HCT116 (cell line): ENCODE data around the gene C1QTNF4. TPM values are rescaled to one million over a fixed set of nuclear protein-coding genes. Genes with fewer than 3 reads are reported as not detected.

Experiments
- ATAC-seq: fragments of 200-7000 bp; cut with Tn5 transposase; 2 replicates; pipeline ENCODE4 v1.9.1; 2020; ENCODE audit warnings: mild to moderate bottlenecking, moderate library complexity
- BruUV-seq: library from RNA; stranded (reverse); fragments of 400-500 nt; replicated peaks from 2 replicates; lab custom pipeline; 2021; lab: Mats Ljungman, UMichigan
- CTCF ChIA-PET: fragments of 300-600 bp; sonication (Branson Sonifier 250); formaldehyde crosslinking; loops from one replicate; lab custom pipeline; 2021; ENCODE audit warnings: antibody characterized with exemption; lab: Charles Lee
- POLR2A ChIA-PET: fragments of 300-600, 350-600 bp; sonication (Branson Sonifier 250); formaldehyde crosslinking; loops from one replicate; lab custom pipeline; 2021; ENCODE audit warnings: antibody characterized with exemption; lab: Charles Lee
- RAD21 ChIA-PET, 2 experiments: fragments of 300-600 bp; sonication (Branson Sonifier 250); formaldehyde crosslinking; loops; one replicate each; lab custom pipeline; 2023; ENCODE audit warnings: low total read pairs in 2 of 2; ENCODE audit not compliant: uncharacterized antibody in 2 of 2, unreplicated experiment in 2 of 2, low non-redundant PET in 1 of 2; lab: Charles Lee
- DNase-seq: peaks from one replicate; pipeline ENCODE4 v3.0.0-alpha.2; 2010; ENCODE audit warnings: low read depth, low spot score
- H2AFZ ChIP-seq: fragments of 200-600 bp; shearing (Covaris generic), sonication (generic); 2 replicates; pipeline ENCODE4 v1.6.1; 2017; ENCODE audit warnings: low read depth, mixed run types, mixed read lengths, antibody characterized with exemption, low read length; ENCODE audit not compliant: poor library complexity, severe bottlenecking
- H3K27ac ChIP-seq: 2 replicates; pipeline ENCODE4 v1.5.1; 2012; ENCODE audit warnings: low read depth, low read length
- H3K27me3 ChIP-seq: fragments of 200-600 bp; sonication (generic); 2 replicates; pipeline ENCODE4 v1.6.1; 2016; ENCODE audit warnings: mixed run types, low read length, mixed read lengths; ENCODE audit not compliant: insufficient read depth
- H3K36me3 ChIP-seq, 2 experiments: fragments of 200-500 bp in 1 of 2; fragments of 200-600 bp in 1 of 2; sonication (Bioruptor generic) in 1 of 2; sonication (generic) in 1 of 2; 2 replicates each; pipeline versions ENCODE4 v1.5.1 to v1.6.1; 2014 to 2016; ENCODE audit warnings: low read length in 2 of 2, inconsistent platforms in 1 of 2, mixed read lengths in 1 of 2, mixed run types in 1 of 2; ENCODE audit not compliant: insufficient read depth in 2 of 2, control insufficient read depth in 1 of 2
- H3K4me1 ChIP-seq, 2 experiments: fragments of 200-600 bp in 1 of 2; sonication (generic) in 1 of 2; 2 replicates each; pipeline versions ENCODE4 v1.5.1 to v1.6.1; 2012 to 2017; ENCODE audit warnings: low read length in 2 of 2, inconsistent platforms in 1 of 2, mild to moderate bottlenecking in 1 of 2, mixed read lengths in 1 of 2, mixed run types in 1 of 2, moderate library complexity in 1 of 2; ENCODE audit not compliant: insufficient read depth in 2 of 2, control insufficient read depth in 1 of 2
- H3K4me2 ChIP-seq: fragments of 200-600 bp; sonication (generic); 2 replicates; pipeline ENCODE4 v1.6.1; 2017; ENCODE audit warnings: mixed run types, low read length, mixed read lengths
- H3K4me3 ChIP-seq, 2 experiments: fragments of 200-600 bp in 1 of 2; sonication (generic) in 1 of 2; replicated peaks in 1 of 2; 2 replicates each; pipeline ENCODE4 v1.5.1; 2011 to 2016; ENCODE audit warnings: low read length in 2 of 2, control low read depth in 1 of 2, low read depth in 1 of 2, mild to moderate bottlenecking in 1 of 2, mixed read lengths in 1 of 2, mixed run types in 1 of 2
- H3K79me2 ChIP-seq: fragments of 200-600 bp; sonication (generic); 2 replicates; pipeline ENCODE4 v1.6.1; 2017; ENCODE audit warnings: mild to moderate bottlenecking, mixed run types, low read length, moderate library complexity, mixed read lengths; ENCODE audit not compliant: insufficient read depth
- H3K9ac ChIP-seq: fragments of 200-600 bp; sonication (generic); 2 replicates; pipeline ENCODE4 v1.6.1; 2016; ENCODE audit warnings: low read length, mixed read lengths
- H3K9me2 ChIP-seq: fragments of 200-600 bp; sonication (generic), shearing (Covaris generic); 2 replicates; pipeline ENCODE4 v1.6.1; 2017; ENCODE audit warnings: mixed run types, mild to moderate bottlenecking, moderate library complexity; ENCODE audit not compliant: insufficient read depth
- H3K9me3 ChIP-seq, 2 experiments: fragments of 200-500 bp in 1 of 2; fragments of 200-600 bp in 1 of 2; sonication (Bioruptor generic) in 1 of 2; sonication (generic) in 1 of 2; 2 replicates each; pipeline ENCODE4 v1.6.1; 2014 to 2017; ENCODE audit warnings: low read length in 2 of 2, mixed read lengths in 2 of 2, inconsistent platforms in 1 of 2, low read depth in 1 of 2, mild to moderate bottlenecking in 1 of 2, mixed run types in 1 of 2, moderate library complexity in 1 of 2; ENCODE audit not compliant: control insufficient read depth in 1 of 2, insufficient read depth in 1 of 2
- H4K20me1 ChIP-seq: fragments of 200-600 bp; sonication (generic), shearing (Covaris generic); 2 replicates; pipeline ENCODE4 v1.6.1; 2017; ENCODE audit warnings: mixed run types, mild to moderate bottlenecking, moderate library complexity; ENCODE audit not compliant: insufficient read depth
- CEBPB ChIP-seq: IDR thresholded peaks from 2 replicates; pipeline ENCODE4 v1.6.1; 2012; ENCODE audit warnings: low read depth
- EZH2 ChIP-seq: fragments of 200-600 bp; sonication (generic); IDR thresholded peaks from 2 replicates; pipeline ENCODE4 v1.6.1; 2017; ENCODE audit warnings: antibody characterized with exemption, mixed run types
- EZH2phosphoT487 ChIP-seq: fragments of 200-600 bp; IDR thresholded peaks from 2 replicates; pipeline ENCODE4 v1.6.1; 2018; ENCODE audit warnings: antibody characterized with exemption, borderline replicate concordance
- POLR2A ChIP-seq: IDR thresholded peaks from 2 replicates; pipeline ENCODE4 v1.7.0; 2011; ENCODE audit warnings: borderline replicate concordance; ENCODE audit not compliant: insufficient read depth, insufficient read length; ENCODE audit errors: extremely low read depth
- RAD21 ChIP-seq: IDR thresholded peaks from 2 replicates; pipeline ENCODE4 v1.6.1; 2012; ENCODE audit warnings: low read depth, mild to moderate bottlenecking
- SP1 ChIP-seq: IDR thresholded peaks from 2 replicates; pipeline ENCODE4 v1.6.1; 2012; ENCODE audit warnings: low read depth
- TCF7L2 ChIP-seq: IDR thresholded peaks from 2 replicates; pipeline ENCODE4 v1.7.0; 2011; ENCODE audit warnings: borderline replicate concordance, inconsistent platforms; ENCODE audit not compliant: insufficient read depth, insufficient read length; ENCODE audit errors: extremely low read depth
- YY1 ChIP-seq: IDR thresholded peaks from 2 replicates; pipeline ENCODE4 v1.6.1; 2011; ENCODE audit warnings: low read length, low read depth, moderate library complexity, mild to moderate bottlenecking; ENCODE audit not compliant: insufficient replicate concordance; ENCODE audit errors: extremely low read depth
- intact Hi-C: fragments of 100-400 bp; cut with micrococcal nuclease; formaldehyde crosslinking; loops from 2 replicates; pipeline ENCODE4 v1.10.0; 2022
- total RNA-seq: library from RNA; stranded (reverse); gene quantifications from one replicate; pipeline ENCODE4 v1.2.1, GENCODE V29; 2021; ENCODE audit not compliant: unreplicated experiment
- TF ChIP-seq, protein P1 (sequence below): IDR thresholded peaks from 2 replicates; pipeline ENCODE4 v1.6.1; 2012; ENCODE audit warnings: low read depth

Gene C1QTNF4
- total RNA-seq, 1 experiment from 2014 or later: 0.34 TPM

DNA sequence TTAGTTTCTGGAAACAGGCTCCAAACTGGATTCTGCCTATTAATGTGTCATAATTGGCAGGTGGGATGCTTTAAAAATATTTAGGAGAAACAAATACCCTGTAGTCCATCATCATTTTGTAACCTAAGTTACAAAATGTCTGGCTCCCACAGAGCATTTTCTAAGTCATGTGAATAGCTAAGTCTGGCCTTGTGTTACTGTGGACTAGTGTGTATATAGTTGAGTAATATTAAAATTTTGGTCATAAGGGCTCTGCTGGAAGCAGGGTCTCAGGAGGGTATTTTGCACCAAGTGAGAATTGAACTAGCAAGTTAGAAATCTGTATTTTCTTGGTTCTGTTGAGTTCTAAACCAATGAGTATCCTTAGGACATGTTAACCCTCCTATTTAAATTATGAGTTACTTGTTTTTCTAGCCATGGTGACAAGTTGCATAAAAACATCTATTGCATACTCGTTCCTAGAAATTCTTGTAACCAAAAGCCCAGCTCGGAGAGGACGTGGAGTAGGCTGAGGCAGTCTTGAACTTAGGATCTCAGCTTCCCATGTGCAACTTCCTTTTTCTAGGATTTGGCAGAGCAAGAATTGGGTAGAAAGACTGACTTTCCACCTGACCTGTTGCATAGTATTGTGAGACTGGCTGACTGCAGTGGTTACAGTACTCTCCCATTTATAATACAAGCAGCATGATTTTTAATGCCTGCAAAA, 23.4 kb downstream of the C1QTNF4 start:
- Histone ChIP-seq H3K27ac (no peak overlapping the region), H3K36me3 (peaks cover 43 to 45% of the 10 kb centered on the region in 2 experiments; a peak in 3 of 4 replicates), H3K79me2 (peaks cover 86% of the 10 kb centered on the region), H3K4me1 (peaks cover 0 to 7% of the 10 kb centered on the region in 2 experiments; a peak in 3 of 4 replicates), H3K9me2 (no peaks in the 10 kb centered on the region), H2AFZ (no peak overlapping the region), H3K9ac (no peak overlapping the region), H3K27me3 (no peaks in the 10 kb centered on the region), H3K9me3 (no peaks in the 10 kb centered on the region), H3K4me3 (no peak overlapping the region), H4K20me1 (no peaks in the 10 kb centered on the region), H3K4me2 (no peak overlapping the region)
- no peak for ATAC-seq
- no peak for TF ChIP-seq CEBPB
- no peak for DNase-seq
- RAD21 ChIA-PET: no interaction called here
- POLR2A ChIA-PET: interaction anchor here (0.7 to 1.2 kb wide), 2 partner anchors 8 to 397 kb away, joined by 3 to 4 read pairs; partner anchors contain the start of genes KBTBD4 and NDUFS3
- BruUV-seq: no TSS peak
- CTCF ChIA-PET: no interaction called here
- intact Hi-C loops: no loop called here

DNA sequence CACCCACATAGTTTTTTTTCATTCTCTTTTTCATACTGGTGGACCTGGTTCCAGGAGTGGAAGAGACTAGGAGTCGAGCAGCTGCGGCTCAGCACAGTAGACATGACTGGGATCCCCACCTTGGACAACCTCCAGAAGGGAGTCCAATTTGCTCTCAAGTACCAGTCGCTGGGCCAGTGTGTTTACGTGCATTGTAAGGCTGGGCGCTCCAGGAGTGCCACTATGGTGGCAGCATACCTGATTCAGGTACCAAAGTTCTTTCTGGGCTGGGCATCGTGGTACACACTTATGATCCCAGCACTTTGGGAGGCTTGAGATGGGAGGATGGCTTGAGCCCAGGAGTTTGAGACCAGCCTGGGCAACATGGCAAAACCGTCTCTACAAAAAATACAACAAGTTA, 24.6 kb downstream of the C1QTNF4 start:
- CTCF ChIA-PET: no interaction called here
- Histone ChIP-seq H3K79me2 (peaks cover 84% of the 10 kb centered on the region), H3K27ac (no peak overlapping the region), H3K9ac (no peak overlapping the region), H3K4me2 (no peak overlapping the region), H3K9me2 (no peaks in the 10 kb centered on the region), H3K36me3 (peaks cover 41 to 45% of the 10 kb centered on the region in 2 experiments; a peak in 3 of 4 replicates), H3K9me3 (no peaks in the 10 kb centered on the region), H3K4me3 (no peak overlapping the region), H2AFZ (no peak overlapping the region), H4K20me1 (no peaks in the 10 kb centered on the region), H3K27me3 (no peaks in the 10 kb centered on the region), H3K4me1 (peaks cover 5 to 14% of the 10 kb centered on the region in 2 experiments)
- POLR2A ChIA-PET: interaction anchor here (1.2 kb wide), 1 partner anchor 9 kb away, joined by 4 read pairs; the partner anchor contains the start of genes KBTBD4 and NDUFS3
- DNase-seq (no peak), ATAC-seq (no peak)
- RAD21 ChIA-PET: no interaction called here
- TF ChIP-seq YY1 (no peak), RAD21 (no peak), SP1 (no peak), POLR2A (no peak), EZH2 (no peak), TCF7L2 (no peak), EZH2phosphoT487 (no peak)
- TF ChIP-seq, protein P1, sequence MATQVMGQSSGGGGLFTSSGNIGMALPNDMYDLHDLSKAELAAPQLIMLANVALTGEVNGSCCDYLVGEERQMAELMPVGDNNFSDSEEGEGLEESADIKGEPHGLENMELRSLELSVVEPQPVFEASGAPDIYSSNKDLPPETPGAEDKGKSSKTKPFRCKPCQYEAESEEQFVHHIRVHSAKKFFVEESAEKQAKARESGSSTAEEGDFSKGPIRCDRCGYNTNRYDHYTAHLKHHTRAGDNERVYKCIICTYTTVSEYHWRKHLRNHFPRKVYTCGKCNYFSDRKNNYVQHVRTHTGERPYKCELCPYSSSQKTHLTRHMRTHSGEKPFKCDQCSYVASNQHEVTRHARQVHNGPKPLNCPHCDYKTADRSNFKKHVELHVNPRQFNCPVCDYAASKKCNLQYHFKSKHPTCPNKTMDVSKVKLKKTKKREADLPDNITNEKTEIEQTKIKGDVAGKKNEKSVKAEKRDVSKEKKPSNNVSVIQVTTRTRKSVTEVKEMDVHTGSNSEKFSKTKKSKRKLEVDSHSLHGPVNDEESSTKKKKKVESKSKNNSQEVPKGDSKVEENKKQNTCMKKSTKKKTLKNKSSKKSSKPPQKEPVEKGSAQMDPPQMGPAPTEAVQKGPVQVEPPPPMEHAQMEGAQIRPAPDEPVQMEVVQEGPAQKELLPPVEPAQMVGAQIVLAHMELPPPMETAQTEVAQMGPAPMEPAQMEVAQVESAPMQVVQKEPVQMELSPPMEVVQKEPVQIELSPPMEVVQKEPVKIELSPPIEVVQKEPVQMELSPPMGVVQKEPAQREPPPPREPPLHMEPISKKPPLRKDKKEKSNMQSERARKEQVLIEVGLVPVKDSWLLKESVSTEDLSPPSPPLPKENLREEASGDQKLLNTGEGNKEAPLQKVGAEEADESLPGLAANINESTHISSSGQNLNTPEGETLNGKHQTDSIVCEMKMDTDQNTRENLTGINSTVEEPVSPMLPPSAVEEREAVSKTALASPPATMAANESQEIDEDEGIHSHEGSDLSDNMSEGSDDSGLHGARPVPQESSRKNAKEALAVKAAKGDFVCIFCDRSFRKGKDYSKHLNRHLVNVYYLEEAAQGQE: no peak
- intact Hi-C loops: no loop called here
- BruUV-seq: no TSS peak
